K562 (cell line): ENCODE results near the gene PREX1. TPM values are rescaled to one million over a fixed set of nuclear protein-coding genes. Genes with fewer than 3 reads are reported as not detected.

ENCODE experiments used
- ATAC-seq: fragments of 200-7000 bp; cut with Tn5 transposase; 3 replicates; pipeline ENCODE4 v1.9.1; 2020; ENCODE audit warnings: moderate library complexity
- BruUV-seq: library from RNA; stranded (reverse); fragments of 400-500 nt; replicated peaks from 2 replicates; lab custom pipeline; 2021; lab: Mats Ljungman, UMichigan
- CTCF ChIA-PET: fragments of 300-600 bp; formaldehyde crosslinking; extraction: SDS; loops from one replicate; lab custom pipeline; 2021; ENCODE audit warnings: low intra/inter-chr PET ratio; lab: Yijun Ruan, JAX
- POLR2A ChIA-PET: fragments of 300-600, 350-650 bp; sonication (Branson Sonifier 250); formaldehyde crosslinking; extraction: SDS; loops from one replicate; lab custom pipeline; 2021; ENCODE audit warnings: antibody characterized with exemption, inconsistent platforms; lab: Yijun Ruan, JAX
- DNase-seq, 4 experiments: peaks; one replicate each; pipeline versions ENCODE4 v3.0.0 to v3.0.0-alpha.2; 2011 to 2018; ENCODE audit warnings: low spot score in 3 of 4, mixed read lengths in 3 of 4; ENCODE audit errors: extremely low read depth in 1 of 4
- FAIRE-seq: peaks from 2 replicates; lab custom pipeline; 2011; peaks lifted over from hg19 to GRCh38; lab: Jason Lieb, UNC
- H2AFZ ChIP-seq: 2 replicates; pipeline ENCODE4 v1.6.0; 2011; ENCODE audit warnings: low read depth, low read length, control low read depth, inconsistent platforms
- H3K27ac ChIP-seq: fragments of 200-600 bp; 3 replicates; pipeline ENCODE4 v1.8.0; 2011; ENCODE audit warnings: low read depth, mild to moderate bottlenecking, control low read depth, inconsistent platforms, low read length, moderate library complexity, mixed read lengths; ENCODE audit errors: extremely low read depth
- H3K27me3 ChIP-seq, 2 experiments: fragments of 300-600 bp in 1 of 2; 2 replicates in 1 of 2; 3 replicates in 1 of 2; pipeline versions ENCODE4 v1.6.0 to v1.8.0; 2011; ENCODE audit warnings: inconsistent platforms in 2 of 2, low read length in 2 of 2, mild to moderate bottlenecking in 1 of 2, mixed read lengths in 1 of 2, moderate library complexity in 1 of 2; ENCODE audit not compliant: control insufficient read depth in 2 of 2, insufficient read depth in 2 of 2
- H3K36me3 ChIP-seq: fragments of 300-600 bp; 3 replicates; pipeline ENCODE4 v1.8.0; 2011; ENCODE audit warnings: mild to moderate bottlenecking, low read length, inconsistent platforms; ENCODE audit not compliant: control insufficient read depth, insufficient read depth
- H3K4me1 ChIP-seq, 2 experiments: fragments of 200-600 bp in 1 of 2; replicated peaks in 1 of 2; 2 replicates in 1 of 2; 3 replicates in 1 of 2; pipeline versions ENCODE4 v1.5.1 to v1.8.0; 2011; ENCODE audit warnings: inconsistent platforms in 2 of 2, low read length in 2 of 2, mild to moderate bottlenecking in 1 of 2, mixed read lengths in 1 of 2, moderate library complexity in 1 of 2; ENCODE audit not compliant: control insufficient read depth in 2 of 2, insufficient read depth in 2 of 2
- H3K4me2 ChIP-seq: 2 replicates; pipeline ENCODE4 v1.6.1; 2011; ENCODE audit warnings: low read length, control low read depth, inconsistent platforms, mixed read lengths; ENCODE audit not compliant: insufficient read depth
- H3K4me3 ChIP-seq: fragments of 200-600 bp; sonication (generic), shearing (Covaris generic); 2 replicates; pipeline ENCODE4 v1.5.1; 2016; ENCODE audit warnings: control low read depth, inconsistent platforms
- H3K79me2 ChIP-seq: fragments of 200-600 bp; 3 replicates; pipeline ENCODE4 v1.8.0; 2011; ENCODE audit warnings: low read length, inconsistent platforms; ENCODE audit not compliant: control insufficient read depth, insufficient read depth
- H3K9ac ChIP-seq, 2 experiments: 2 replicates each; pipeline versions ENCODE4 v1.6.0 to v1.6.1; 2011; ENCODE audit warnings: low read depth in 2 of 2, low read length in 2 of 2, control low read depth in 1 of 2, inconsistent platforms in 1 of 2, mild to moderate bottlenecking in 1 of 2, mixed read lengths in 1 of 2; ENCODE audit not compliant: insufficient read depth in 1 of 2
- H3K9me1 ChIP-seq: one replicate; pipeline ENCODE4 v1.6.0; 2011; ENCODE audit warnings: inconsistent platforms, mild to moderate bottlenecking, low read length, moderate library complexity; ENCODE audit not compliant: control insufficient read depth, insufficient read depth
- H3K9me3 ChIP-seq: replicated peaks from 2 replicates; pipeline ENCODE4 v1.5.1; 2011; ENCODE audit warnings: low read depth, low read length, inconsistent platforms; ENCODE audit not compliant: control insufficient read depth, insufficient read depth
- H4K20me1 ChIP-seq: replicated peaks from 2 replicates; pipeline ENCODE4 v1.6.1; 2011; ENCODE audit warnings: low read length, inconsistent platforms, mixed read lengths; ENCODE audit not compliant: control insufficient read depth, insufficient read depth
- ARHGAP35 ChIP-seq: fragments of 450-650 bp; IDR thresholded peaks from 2 replicates; pipeline ENCODE4 v1.6.1; 2018; ENCODE audit not compliant: partially characterized antibody
- E2F3 ChIP-seq: fragments of 250-450 bp; sonication (Bioruptor Pico); IDR thresholded peaks from 2 replicates; pipeline ENCODE4 v1.4.0; 2020; ENCODE audit warnings: mild to moderate bottlenecking
- HDAC1 ChIP-seq, 2 experiments: fragments of 450-650 bp; IDR thresholded peaks; 2 replicates each; pipeline ENCODE4 v1.6.1; 2016 to 2017; ENCODE audit warnings: inconsistent platforms in 1 of 2, mild to moderate bottlenecking in 1 of 2, moderate library complexity in 1 of 2
- HNRNPH1 ChIP-seq: fragments of 200-400 bp; formaldehyde crosslinking; optimal IDR thresholded peaks from 2 replicates; pipeline ENCODE3; 2017; ENCODE audit warnings: low read depth, mild to moderate bottlenecking, low read length, moderate library complexity
- ZNF431 ChIP-seq: sonication (generic); formaldehyde crosslinking; IDR thresholded peaks from 2 replicates; pipeline ENCODE4 v1.8.0; 2022; ENCODE audit warnings: mild to moderate bottlenecking, missing genetic modification reagents
- ZNF696 ChIP-seq: fragments of 250-450 bp; sonication (Bioruptor Pico); conservative IDR thresholded peaks from 2 replicates; pipeline ENCODE4 v1.4.0; 2020; ENCODE audit warnings: mild to moderate bottlenecking, moderate library complexity
- WGBS: fragments of 100-300 bp; shearing (Covaris generic); methylation state at CpG from one replicate; pipeline ENCODE4 v1.1.6; 2016; ENCODE audit warnings: low coverage, mixed read lengths; ENCODE audit not compliant: insufficient coverage; ENCODE audit errors: missing lambda C conversion rate; 5-methylcytosine and 5-hydroxymethylcytosine counted together
- in situ Hi-C: fragments of 300-500 bp; cut with MboI; formaldehyde crosslinking; loops from 4 replicates; pipeline ENCODE4 v1.15.0; 2018; ENCODE audit warnings: inconsistent platforms, mixed read lengths
- intact Hi-C: fragments of 100-400 bp; cut with micrococcal nuclease; formaldehyde crosslinking; loops from 2 replicates; pipeline ENCODE4 v1.14.2; 2022
- polyA plus RNA-seq, 8 experiments: library from polyadenylated mRNA; depleted of rRNA in 4 of 8; stranded (reverse) in 5 of 8; unstranded in 3 of 8; fragments of >200 nt; fragmentation: Nextera tagmentation in 2 of 8; fragmentation: Illumina TruSeq in 1 of 8; extraction: Ambion mirVana in 2 of 8; extraction: Trizol in 1 of 8; gene quantifications; 2 replicates each; pipeline versions ENCODE4 v1.2.1 to v1.2.3, GENCODE V29; 2011 to 2014; ENCODE audit warnings: inconsistent platforms in 1 of 8, missing spikeins in 1 of 8
- total RNA-seq, 7 experiments: library from RNA; depleted of rRNA in 6 of 7; stranded (reverse); fragments of >200 nt in 6 of 7; fragmentation: Illumina TruSeq in 2 of 7; extraction: Trizol in 2 of 7; gene quantifications; 2 replicates each; pipeline versions ENCODE4 v1.2.1 to v1.2.3, GENCODE V29; 2011 to 2021; ENCODE audit warnings: low replicate concordance in 1 of 7
- TF ChIP-seq, protein P1 (sequence below): fragments of 200-800 bp; sonication (Bioruptor generic); IDR thresholded peaks from 2 replicates; pipeline ENCODE4 v1.6.1; 2016; ENCODE audit warnings: missing genetic modification characterization, missing compliant biosample characterization
- TF ChIP-seq, protein P2 (sequence below): fragments of 250-450 bp; sonication (Bioruptor Pico); IDR thresholded peaks from 2 replicates; pipeline ENCODE4 v1.6.1; 2021; ENCODE audit warnings: mild to moderate bottlenecking

Gene PREX1
- total and polyA plus RNA-seq, 9 of the 15 experiments (the other 6 are each of a cell fraction or from before 2014, with no cell fraction given), result 0.37 to 10.4 (median 4.8) TPM

DNA sequence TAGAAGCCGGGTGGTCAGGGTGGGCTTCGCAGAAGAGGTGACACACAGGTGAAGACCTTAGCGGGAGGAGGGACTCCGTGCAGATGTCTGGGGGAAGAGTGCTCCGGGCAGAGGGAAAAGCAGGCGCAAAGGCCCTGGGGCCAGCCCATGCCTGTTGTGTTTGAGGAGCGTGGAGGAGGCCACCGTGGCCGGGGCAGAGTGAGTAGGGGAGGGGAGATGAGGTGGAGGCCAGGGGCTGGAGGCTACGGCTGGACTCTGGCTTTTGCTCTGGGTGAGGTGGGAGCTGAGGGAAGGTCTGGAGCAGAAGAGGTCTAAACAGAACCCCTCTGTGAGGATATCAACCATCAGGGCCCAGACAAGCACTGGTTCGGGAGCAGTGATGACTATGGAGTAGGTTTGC, 244.0 kb downstream of the PREX1 start:
- Histone ChIP-seq H2AFZ (no peak overlapping the region), H3K4me2 (no peak overlapping the region), H3K9me1 (no peaks in the 10 kb centered on the region), H3K27me3 (peaks cover 18 to 42% of the 10 kb centered on the region in 2 experiments), H3K27ac (no peak overlapping the region), H3K4me1 (no peaks in the 10 kb centered on the region; a peak in 1 of 5 replicates), H3K79me2 (no peaks in the 10 kb centered on the region), H4K20me1 (peaks cover 7% of the 10 kb centered on the region; the same call in 1 of the 2 replicates), H3K9me3 (no peaks in the 10 kb centered on the region), H3K4me3 (no peak overlapping the region), H3K36me3 (no peaks in the 10 kb centered on the region), H3K9ac (no peak overlapping the region)
- ChIA-PET CTCF (no interaction called here), POLR2A (no interaction called here)
- ATAC-seq, result no peak
- intact Hi-C loops, result no loop called here
- TF ChIP-seq ZNF696 (CRISPR knock-in tag), result no peak
- TF ChIP-seq HDAC1 (IDR thresholded peaks at IDR 0.05), result no peak
- no peak for TF ChIP-seq HNRNPH1
- TF ChIP-seq, protein P1, sequence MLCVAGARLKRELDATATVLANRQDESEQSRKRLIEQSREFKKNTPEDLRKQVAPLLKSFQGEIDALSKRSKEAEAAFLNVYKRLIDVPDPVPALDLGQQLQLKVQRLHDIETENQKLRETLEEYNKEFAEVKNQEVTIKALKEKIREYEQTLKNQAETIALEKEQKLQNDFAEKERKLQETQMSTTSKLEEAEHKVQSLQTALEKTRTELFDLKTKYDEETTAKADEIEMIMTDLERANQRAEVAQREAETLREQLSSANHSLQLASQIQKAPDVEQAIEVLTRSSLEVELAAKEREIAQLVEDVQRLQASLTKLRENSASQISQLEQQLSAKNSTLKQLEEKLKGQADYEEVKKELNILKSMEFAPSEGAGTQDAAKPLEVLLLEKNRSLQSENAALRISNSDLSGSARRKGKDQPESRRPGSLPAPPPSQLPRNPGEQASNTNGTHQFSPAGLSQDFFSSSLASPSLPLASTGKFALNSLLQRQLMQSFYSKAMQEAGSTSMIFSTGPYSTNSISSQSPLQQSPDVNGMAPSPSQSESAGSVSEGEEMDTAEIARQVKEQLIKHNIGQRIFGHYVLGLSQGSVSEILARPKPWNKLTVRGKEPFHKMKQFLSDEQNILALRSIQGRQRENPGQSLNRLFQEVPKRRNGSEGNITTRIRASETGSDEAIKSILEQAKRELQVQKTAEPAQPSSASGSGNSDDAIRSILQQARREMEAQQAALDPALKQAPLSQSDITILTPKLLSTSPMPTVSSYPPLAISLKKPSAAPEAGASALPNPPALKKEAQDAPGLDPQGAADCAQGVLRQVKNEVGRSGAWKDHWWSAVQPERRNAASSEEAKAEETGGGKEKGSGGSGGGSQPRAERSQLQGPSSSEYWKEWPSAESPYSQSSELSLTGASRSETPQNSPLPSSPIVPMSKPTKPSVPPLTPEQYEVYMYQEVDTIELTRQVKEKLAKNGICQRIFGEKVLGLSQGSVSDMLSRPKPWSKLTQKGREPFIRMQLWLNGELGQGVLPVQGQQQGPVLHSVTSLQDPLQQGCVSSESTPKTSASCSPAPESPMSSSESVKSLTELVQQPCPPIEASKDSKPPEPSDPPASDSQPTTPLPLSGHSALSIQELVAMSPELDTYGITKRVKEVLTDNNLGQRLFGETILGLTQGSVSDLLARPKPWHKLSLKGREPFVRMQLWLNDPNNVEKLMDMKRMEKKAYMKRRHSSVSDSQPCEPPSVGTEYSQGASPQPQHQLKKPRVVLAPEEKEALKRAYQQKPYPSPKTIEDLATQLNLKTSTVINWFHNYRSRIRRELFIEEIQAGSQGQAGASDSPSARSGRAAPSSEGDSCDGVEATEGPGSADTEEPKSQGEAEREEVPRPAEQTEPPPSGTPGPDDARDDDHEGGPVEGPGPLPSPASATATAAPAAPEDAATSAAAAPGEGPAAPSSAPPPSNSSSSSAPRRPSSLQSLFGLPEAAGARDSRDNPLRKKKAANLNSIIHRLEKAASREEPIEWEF (CRISPR knock-in tag), result no peak
- TF ChIP-seq ARHGAP35, result no peak
- no peak for TF ChIP-seq E2F3 (CRISPR knock-in tag)
- TF ChIP-seq ZNF431 (CRISPR knock-in tag), result no peak
- TF ChIP-seq, protein P2, sequence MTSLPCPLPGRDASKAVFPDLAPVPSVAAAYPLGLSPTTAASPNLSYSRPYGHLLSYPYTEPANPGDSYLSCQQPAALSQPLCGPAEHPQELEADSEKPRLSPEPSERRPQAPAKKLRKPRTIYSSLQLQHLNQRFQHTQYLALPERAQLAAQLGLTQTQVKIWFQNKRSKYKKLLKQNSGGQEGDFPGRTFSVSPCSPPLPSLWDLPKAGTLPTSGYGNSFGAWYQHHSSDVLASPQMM, result no peak
- no peak for DNase-seq
- 0% methylated on average over 11 of the region's 11 CpGs for WGBS
- FAIRE-seq, result no peak
- no TSS peak for BruUV-seq
- in situ Hi-C loops, result no loop called here
